CD4-positive, alpha-beta T cell treated with Interleukin-4 for 1 hour (primary cell): Measurements from ENCODE around the gene DDX50.

Source experiments
- DNase-seq, 2 donors: peaks; one replicate each; pipeline ENCODE4 v3.0.0-alpha.2; 2020 to 2022

Gene DDX50

DNA sequence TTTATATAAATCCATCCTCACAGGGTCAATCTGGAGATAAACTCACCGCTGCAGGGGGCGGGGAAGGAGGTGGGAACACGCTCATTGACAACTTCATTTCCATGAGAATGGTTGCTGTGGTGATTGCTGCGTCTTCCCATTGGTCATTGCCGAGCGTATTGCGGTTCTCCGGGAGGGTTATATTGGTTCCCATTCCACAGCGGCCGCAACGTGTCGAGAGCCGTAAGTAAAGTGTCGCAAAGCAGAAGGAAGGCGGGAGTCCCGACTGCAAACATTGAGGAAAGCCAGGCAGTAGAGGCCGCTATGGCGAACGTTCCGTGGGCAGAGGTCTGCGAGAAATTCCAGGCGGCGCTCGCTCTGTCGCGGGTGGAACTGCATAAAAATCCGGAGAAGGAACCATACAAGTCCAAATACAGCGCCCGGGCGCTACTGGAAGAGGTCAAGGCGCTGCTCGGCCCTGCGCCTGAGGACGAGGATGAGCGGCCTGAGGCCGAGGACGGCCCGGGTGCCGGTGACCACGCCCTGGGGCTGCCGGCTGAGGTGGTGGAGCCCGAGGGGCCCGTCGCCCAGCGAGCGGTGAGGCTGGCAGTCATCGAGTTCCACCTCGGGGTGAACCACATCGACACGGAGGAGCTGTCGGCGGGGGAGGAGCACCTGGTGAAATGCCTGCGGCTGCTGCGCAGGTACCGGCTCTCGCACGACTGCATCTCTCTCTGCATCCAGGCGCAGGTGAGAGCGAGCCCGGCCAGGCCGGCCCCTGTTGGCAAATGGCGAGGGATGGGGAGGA lies 87.6 kb downstream of the DDX50 start, which contains the start of gene KIFBP:
Gene KIFBP (plus strand): TSS at position 274 of the 787 bp plus-strand sequence. CDS start 30 bp downstream, at position 304.
- peak; percentile 89 for DNase-seq

DNA sequence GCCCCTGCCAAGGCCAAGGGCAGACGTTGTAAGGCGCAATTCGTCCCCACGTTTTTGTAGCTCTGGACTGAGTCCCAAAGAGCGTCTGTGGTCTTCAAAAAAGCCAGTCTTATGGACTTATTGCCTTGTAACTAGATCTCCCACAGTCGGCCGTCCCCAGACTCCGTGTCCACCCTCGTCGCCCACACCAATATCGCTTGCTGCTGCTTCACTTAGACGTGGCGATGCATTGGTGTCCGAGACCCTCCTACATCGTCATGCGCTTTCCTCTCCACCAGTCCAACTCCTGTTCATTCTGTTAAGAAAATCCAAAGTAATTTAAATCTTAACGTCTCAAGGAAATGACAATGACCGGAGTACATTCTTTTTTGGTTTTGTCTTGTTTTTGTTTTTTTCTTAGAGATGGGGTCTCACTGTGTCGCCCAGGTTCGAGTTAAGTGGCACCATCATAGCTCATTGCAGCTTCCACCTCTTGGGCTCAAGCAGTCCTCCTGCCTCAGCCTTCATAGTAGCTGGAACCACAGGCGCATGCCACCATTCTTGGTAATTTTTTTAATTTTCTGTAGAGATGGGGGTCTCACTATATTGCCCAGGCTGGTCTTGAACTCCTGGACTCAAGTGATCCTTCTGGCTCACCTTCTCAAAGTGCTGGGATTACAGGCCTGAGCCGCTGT lies 88.3 kb downstream of the DDX50 start:
- no peak for DNase-seq

DNA sequence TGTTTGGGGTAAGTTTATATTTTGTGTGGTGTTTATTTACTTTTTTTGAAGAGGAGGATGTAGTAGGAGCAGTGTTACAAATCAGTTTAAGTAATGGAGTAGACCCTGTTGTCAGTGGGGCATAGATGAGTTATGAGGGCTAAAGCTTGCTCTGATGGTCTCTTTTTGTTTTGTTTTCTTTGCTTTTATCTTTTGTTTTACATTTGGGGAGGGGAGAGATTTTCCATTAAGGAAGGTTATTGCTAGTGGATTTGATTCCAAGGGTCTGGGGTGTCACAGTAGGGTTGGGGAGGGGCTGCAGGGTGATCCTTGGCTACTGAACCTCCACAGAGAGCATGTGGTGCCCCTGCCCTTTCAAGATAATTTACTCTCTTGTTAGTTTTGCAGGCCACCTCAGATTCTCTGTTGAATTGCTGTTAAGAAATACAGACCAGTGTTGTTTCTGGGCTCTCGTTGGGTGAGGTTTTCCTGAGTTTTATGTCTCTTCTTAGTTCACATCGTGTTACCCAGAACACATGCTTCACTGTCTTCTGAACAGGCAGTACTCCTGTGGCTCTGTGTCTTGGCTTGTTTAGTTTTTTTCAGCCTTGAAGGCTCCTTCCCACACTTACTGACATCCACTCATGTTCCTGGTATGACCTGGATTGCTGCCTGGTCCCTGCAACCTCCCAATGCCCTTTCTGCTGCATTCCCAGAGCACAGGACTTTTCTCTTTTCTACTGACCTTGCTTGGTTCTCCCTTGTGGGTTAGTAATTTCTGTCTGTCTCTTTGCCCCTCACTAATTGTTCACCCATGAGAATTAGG lies 91.7 kb downstream of the DDX50 start:
- DNase-seq, result no peak
